ENCODE data around the gene NIM1K. TPM values are rescaled to one million over a fixed set of nuclear protein-coding genes. Genes with fewer than 3 reads are reported as not detected.

Gene NIM1K
- total RNA-seq, 2 donors from 2014 or later = 0.85 TPM; not detected in 1

- Histone ChIP-seq H3K36me3 (peaks cover 6% of the 10 kb centered on the region), H3K27me3 (replicated peaks; ENCODE audit: insufficient read depth) (no peaks in the 10 kb centered on the region), H3K27ac (no peak overlapping the region), H3K4me3 (no peak overlapping the region), H3K4me1 (ENCODE audit: control insufficient read depth in 1 of 2, low read depth in 2 of 2) (no peaks in the 10 kb centered on the region), H3K9me3 (no peaks in the 10 kb centered on the region)
- DNase-seq (ENCODE audit: low spot score) = no peak
- no peak for TF ChIP-seq CTCF (IDR thresholded peaks at IDR 0.05)
- ATAC-seq (ENCODE audit: insufficient number of reproducible peaks, low FRiP score, low read depth) = no peak
Observed at GRCh38 chr5:43287493-43287892, 95.5 kb downstream of the NIM1K start.

GRCh38 chr5:43288269-43288831 lies 96.3 kb downstream of the NIM1K start:
- no peak for ATAC-seq (ENCODE audit: insufficient number of reproducible peaks, low FRiP score, low read depth)
- no peak for TF ChIP-seq CTCF (IDR thresholded peaks at IDR 0.05)

GRCh38 chr5:43290726-43291125 lies 98.7 kb downstream of the NIM1K start:
- no peaks in the 10 kb centered on the region for H3K9me3 ChIP-seq
- H3K4me1 ChIP-seq (ENCODE audit: control insufficient read depth in 1 of 2, low read depth in 2 of 2) = no peaks in the 10 kb centered on the region
- no peak overlapping the region for H3K4me3 ChIP-seq
- H3K27me3 ChIP-seq (replicated peaks; ENCODE audit: insufficient read depth) = no peaks in the 10 kb centered on the region
- peaks cover 10% of the 10 kb centered on the region for H3K36me3 ChIP-seq
- no peak for TF ChIP-seq CTCF (IDR thresholded peaks at IDR 0.05)
- DNase-seq (ENCODE audit: low spot score) (no peak), ATAC-seq (ENCODE audit: insufficient number of reproducible peaks, low FRiP score, low read depth) (no peak)
- H3K27ac ChIP-seq = no peak overlapping the region

More at GRCh38 chr5:43288269-43288831, 96.3 kb downstream of the NIM1K start:
- Histone ChIP-seq H3K4me1 (ENCODE audit: control insufficient read depth in 1 of 2, low read depth in 2 of 2) (no peaks in the 10 kb centered on the region), H3K27ac (no peak overlapping the region), H3K36me3 (peaks cover 10% of the 10 kb centered on the region), H3K4me3 (no peak overlapping the region), H3K27me3 (replicated peaks; ENCODE audit: insufficient read depth) (no peaks in the 10 kb centered on the region), H3K9me3 (no peaks in the 10 kb centered on the region)
- DNase-seq (ENCODE audit: low spot score) = no peak

- Histone ChIP-seq H3K4me1 (ENCODE audit: control insufficient read depth in 1 of 2, low read depth in 2 of 2) (no peaks in the 10 kb centered on the region), H3K27ac (no peak overlapping the region), H3K36me3 (peaks cover 21% of the 10 kb centered on the region), H3K27me3 (replicated peaks; ENCODE audit: insufficient read depth) (no peaks in the 10 kb centered on the region), H3K4me3 (no peak overlapping the region), H3K9me3 (no peaks in the 10 kb centered on the region)
- TF ChIP-seq CTCF (IDR thresholded peaks at IDR 0.05) = no peak
- DNase-seq (ENCODE audit: low spot score) = no peak
- no peak for ATAC-seq (ENCODE audit: insufficient number of reproducible peaks, low FRiP score, low read depth)
Observed at GRCh38 chr5:43294226-43294625, 102.2 kb downstream of the NIM1K start.

- no peak overlapping the region for H3K27ac ChIP-seq
- H3K4me3 ChIP-seq = no peak overlapping the region
- DNase-seq (ENCODE audit: low spot score) = no peak
- H3K36me3 ChIP-seq = peaks cover 21% of the 10 kb centered on the region
- ATAC-seq (ENCODE audit: insufficient number of reproducible peaks, low FRiP score, low read depth) = no peak
- H3K4me1 ChIP-seq (ENCODE audit: control insufficient read depth in 1 of 2, low read depth in 2 of 2) = no peaks in the 10 kb centered on the region
- no peak for TF ChIP-seq CTCF (IDR thresholded peaks at IDR 0.05)
- H3K9me3 ChIP-seq = no peaks in the 10 kb centered on the region
- no peaks in the 10 kb centered on the region for H3K27me3 ChIP-seq (replicated peaks; ENCODE audit: insufficient read depth)
Observed at GRCh38 chr5:43295202-43295601, 103.2 kb downstream of the NIM1K start.

All from thoracic aorta (tissue), 2 donors.